K562 (cell line): Measurements from ENCODE around the gene IFRD1. TPM values are rescaled to one million over a fixed set of nuclear protein-coding genes. Genes with fewer than 3 reads are reported as not detected.

ENCODE experiments used
- CHD2 ChIP-seq: IDR thresholded peaks from 2 replicates; pipeline ENCODE4 v1.6.1; 2011; ENCODE audit warnings: low read depth, low read length
- CHD7 ChIP-seq: fragments of 200-600 bp; sonication (generic); IDR thresholded peaks from one replicate; pipeline ENCODE4 v1.6.1; 2012; ENCODE audit warnings: mild to moderate bottlenecking, low read depth, low read length, inconsistent platforms
- DACH1 ChIP-seq: fragments of 450-650 bp; IDR thresholded peaks from 2 replicates; pipeline ENCODE4 v1.6.1; 2018; ENCODE audit not compliant: partially characterized antibody
- DMBX1 ChIP-seq: fragments of 250-450 bp; sonication (Bioruptor Pico); IDR thresholded peaks from 2 replicates; pipeline ENCODE4 v1.8.0; 2022; ENCODE audit warnings: inconsistent platforms, mild to moderate bottlenecking, moderate library complexity, borderline replicate concordance
- EP400 ChIP-seq: fragments of 450-650 bp; IDR thresholded peaks from 2 replicates; pipeline ENCODE4 v1.6.1; 2017; ENCODE audit warnings: antibody characterized with exemption, mild to moderate bottlenecking, moderate library complexity
- ETS1 ChIP-seq: conservative IDR thresholded peaks from 2 replicates; pipeline ENCODE4 v1.6.1; 2011; ENCODE audit warnings: low read depth, mild to moderate bottlenecking, low read length; ENCODE audit not compliant: control insufficient read depth
- GATAD2A ChIP-seq: fragments of 450-650 bp; IDR thresholded peaks from 2 replicates; pipeline ENCODE4 v1.6.1; 2017
- HMBOX1 ChIP-seq: sonication (generic); IDR thresholded peaks from 2 replicates; pipeline ENCODE4 v1.6.1; 2016
- IRF2 ChIP-seq: sonication (generic); formaldehyde crosslinking; IDR thresholded peaks from 2 replicates; pipeline ENCODE4 v1.8.1; 2022; ENCODE audit warnings: mild to moderate bottlenecking, missing genetic modification reagents
- PREB ChIP-seq: sonication (generic); formaldehyde crosslinking; IDR thresholded peaks from 2 replicates; pipeline ENCODE4 v1.8.1; 2023; ENCODE audit warnings: mild to moderate bottlenecking, missing genetic modification reagents
- ZNF140 ChIP-seq: fragments of 250-450 bp; sonication (Bioruptor Pico); IDR thresholded peaks from 2 replicates; pipeline ENCODE4 v1.8.0; 2021; ENCODE audit warnings: moderate library complexity, mild to moderate bottlenecking, inconsistent platforms
- polyA plus RNA-seq, 8 experiments: library from polyadenylated mRNA; depleted of rRNA in 4 of 8; stranded (reverse) in 5 of 8; unstranded in 3 of 8; fragments of >200 nt; fragmentation: Nextera tagmentation in 2 of 8; fragmentation: Illumina TruSeq in 1 of 8; extraction: Ambion mirVana in 2 of 8; extraction: Trizol in 1 of 8; gene quantifications; 2 replicates each; pipeline versions ENCODE4 v1.2.1 to v1.2.3, GENCODE V29; 2011 to 2014; ENCODE audit warnings: inconsistent platforms in 1 of 8, missing spikeins in 1 of 8
- total RNA-seq, 7 experiments: library from RNA; depleted of rRNA in 6 of 7; stranded (reverse); fragments of >200 nt in 6 of 7; fragmentation: Illumina TruSeq in 2 of 7; extraction: Trizol in 2 of 7; gene quantifications; 2 replicates each; pipeline versions ENCODE4 v1.2.1 to v1.2.3, GENCODE V29; 2011 to 2021; ENCODE audit warnings: low replicate concordance in 1 of 7

Gene IFRD1
- total and polyA plus RNA-seq, 9 of the 15 experiments (the other 6 are each of a cell fraction or from before 2014, with no cell fraction given), result 27.6 to 81.8 (median 68.1) TPM

GRCh38 chr7:112450807-112451761, 824 bp downstream of the IFRD1 start (continued):
- no peak for TF ChIP-seq CHD7
- TF ChIP-seq DMBX1, result peak; percentile 19; the same call in 1 of the 2 replicates
- peak; percentile 98 for TF ChIP-seq CHD2
- TF ChIP-seq EP400, result peak; percentile 94
- TF ChIP-seq ETS1, result peak; percentile 93
- TF ChIP-seq DACH1, result no peak
- no peak for TF ChIP-seq HMBOX1
- peak; percentile 81; the same call in 1 of the 2 replicates for TF ChIP-seq PREB
- no peak for TF ChIP-seq IRF2 (CRISPR knock-in tag)
- no peak for TF ChIP-seq GATAD2A
- TF ChIP-seq ZNF140 (CRISPR knock-in tag), result no peak
